ENCODE measurements around the gene ABAT. TPM values are rescaled to one million over a fixed set of nuclear protein-coding genes. Genes with fewer than 3 reads are reported as not detected.

The ABAT gene
- total RNA-seq, 1 experiment from 2014 or later: 4.7 TPM

- ChIA-PET POLR2A (no interaction called here), CTCF (no interaction called here), RAD21 (ENCODE audit: low non-redundant PET in 1 of 2, low total read pairs in 2 of 2, uncharacterized antibody in 2 of 2, unreplicated experiment in 2 of 2) (no interaction called here)
- DNase-seq (ENCODE audit: low read depth, low spot score): no peak
- no peaks in the 10 kb centered on the region for H3K79me2 ChIP-seq (ENCODE audit: insufficient read depth, low read length)
- no peak overlapping the region for H3K9ac ChIP-seq (ENCODE audit: low read length)
- H3K27me3 ChIP-seq (ENCODE audit: insufficient read depth, low read length): no peaks in the 10 kb centered on the region
- TF ChIP-seq SRF (IDR thresholded peaks at IDR 0.05; ENCODE audit: low read depth) (no peak), POLR2AphosphoS5 (IDR thresholded peaks at IDR 0.05; ENCODE audit: low read depth, low read length) (no peak), MAX (IDR thresholded peaks at IDR 0.05) (no peak), CEBPB (IDR thresholded peaks at IDR 0.05; ENCODE audit: low read depth) (no peak), EZH2 (IDR thresholded peaks at IDR 0.05) (no peak), TCF7L2 (IDR thresholded peaks at IDR 0.05; ENCODE audit: borderline replicate concordance, extremely low read depth, insufficient read depth, insufficient read length) (no peak), JUND (IDR thresholded peaks at IDR 0.05) (no peak), RAD21 (IDR thresholded peaks at IDR 0.05; ENCODE audit: low read depth) (no peak), ZNF274 (IDR thresholded peaks at IDR 0.05; ENCODE audit: low read depth, low read length) (no peak), ZBTB33 (IDR thresholded peaks at IDR 0.05; ENCODE audit: extremely low read depth, insufficient replicate concordance, low read length) (no peak), REST (IDR thresholded peaks at IDR 0.05; ENCODE audit: low read depth) (no peak)
- H3K4me2 ChIP-seq (ENCODE audit: low read length): no peak overlapping the region
- H4K20me1 ChIP-seq (ENCODE audit: insufficient read depth): no peaks in the 10 kb centered on the region
- no TSS peak for BruUV-seq (replicated peaks)
- peaks cover 0 to 4% of the 10 kb centered on the region in 2 experiments; a peak in 1 of 4 replicates for H3K4me1 ChIP-seq (ENCODE audit: control insufficient read depth in 1 of 2, insufficient read depth in 2 of 2, low read length in 2 of 2)
- H3K4me3 ChIP-seq (replicated peaks in 1 of 2; ENCODE audit: low read depth in 1 of 2, low read length in 2 of 2): no peak overlapping the region
- intact Hi-C loops (cut with micrococcal nuclease): no loop called here
- no peaks in the 10 kb centered on the region for H3K36me3 ChIP-seq (ENCODE audit: control insufficient read depth in 1 of 2, insufficient read depth in 2 of 2, low read length in 2 of 2)
- no peak overlapping the region for H3K27ac ChIP-seq (ENCODE audit: low read depth, low read length)
- no peaks in the 10 kb centered on the region for H3K9me2 ChIP-seq (ENCODE audit: insufficient read depth)
- no peak for ATAC-seq
- H3K9me3 ChIP-seq (ENCODE audit: control insufficient read depth in 1 of 2, insufficient read depth in 1 of 2, low read depth in 1 of 2, low read length in 2 of 2): peaks cover 12 to 15% of the 10 kb centered on the region in 2 experiments; a peak in 2 of 4 replicates
- H2AFZ ChIP-seq (ENCODE audit: low read depth, low read length, poor library complexity, severe bottlenecking): no peak overlapping the region
Observed at GRCh38 chr16:8689686-8690085, 15.3 kb downstream of the ABAT start.
